NT2/D1 (cell line): ENCODE results near the gene BNC2.

ENCODE experiments used
- DNase-seq: peaks from one replicate; pipeline ENCODE4 v3.0.0-alpha.2; 2011; ENCODE audit warnings: low read depth, low spot score
- H3K27me3 ChIP-seq: 2 replicates; pipeline ENCODE4 v1.6.0; 2011; ENCODE audit warnings: mild to moderate bottlenecking; ENCODE audit not compliant: insufficient read length, insufficient read depth
- H3K36me3 ChIP-seq: 2 replicates; pipeline ENCODE4 v1.6.1; 2011; ENCODE audit warnings: mild to moderate bottlenecking, low read length, mixed read lengths; ENCODE audit not compliant: insufficient read depth, insufficient read length
- H3K4me1 ChIP-seq: 2 replicates; pipeline ENCODE4 v1.5.1; 2011; ENCODE audit not compliant: insufficient read depth, insufficient read length
- H3K4me3 ChIP-seq: 2 replicates; pipeline ENCODE4 v1.5.1; 2011; ENCODE audit warnings: low read depth; ENCODE audit not compliant: insufficient read length
- H3K9ac ChIP-seq: 2 replicates; pipeline ENCODE4 v1.6.0; 2011; ENCODE audit warnings: low read depth; ENCODE audit not compliant: insufficient read length
- H3K9me3 ChIP-seq: 2 replicates; pipeline ENCODE4 v1.5.1; 2011; ENCODE audit warnings: mild to moderate bottlenecking, low read length; ENCODE audit not compliant: insufficient read depth
- SUZ12 ChIP-seq: IDR thresholded peaks from 2 replicates; pipeline ENCODE4 v1.6.1; 2011; ENCODE audit not compliant: insufficient read length, insufficient read depth; ENCODE audit errors: extremely low read depth
- YY1 ChIP-seq: IDR thresholded peaks from 2 replicates; pipeline ENCODE4 v1.6.1; 2011; ENCODE audit not compliant: insufficient read length, insufficient read depth
- ZNF274 ChIP-seq: IDR thresholded peaks from 2 replicates; pipeline ENCODE4 v1.6.1; 2011; ENCODE audit warnings: mild to moderate bottlenecking, low read depth, low read length

BNC2 gene

GRCh38 chr9:16824545-16825330 lies 45.7 kb downstream of the BNC2 start:
- no peak for DNase-seq
- Histone ChIP-seq H3K9me3 (no peaks in the 10 kb centered on the region), H3K27me3 (no peaks in the 10 kb centered on the region), H3K9ac (no peak overlapping the region), H3K4me1 (no peaks in the 10 kb centered on the region), H3K4me3 (no peak overlapping the region), H3K36me3 (no peaks in the 10 kb centered on the region)
- TF ChIP-seq SUZ12 (no peak), YY1 (no peak), ZNF274 (no peak)

GRCh38 chr9:16823906-16824305 lies 46.6 kb downstream of the BNC2 start:
- no peak for TF ChIP-seq ZNF274
- no peak for TF ChIP-seq SUZ12
- TF ChIP-seq YY1: no peak
- no peaks in the 10 kb centered on the region for H3K27me3 ChIP-seq
- no peaks in the 10 kb centered on the region for H3K36me3 ChIP-seq
- no peak for DNase-seq
- H3K4me1 ChIP-seq: no peaks in the 10 kb centered on the region
- no peak overlapping the region for H3K9ac ChIP-seq
- H3K9me3 ChIP-seq: no peaks in the 10 kb centered on the region
- H3K4me3 ChIP-seq: no peak overlapping the region

GRCh38 chr9:16821344-16821743 lies 49.1 kb downstream of the BNC2 start:
- no peak for DNase-seq
- Histone ChIP-seq H3K9ac (no peak overlapping the region), H3K9me3 (no peaks in the 10 kb centered on the region), H3K36me3 (no peaks in the 10 kb centered on the region), H3K27me3 (no peaks in the 10 kb centered on the region), H3K4me1 (no peaks in the 10 kb centered on the region), H3K4me3 (no peak overlapping the region)
- TF ChIP-seq YY1 (no peak), SUZ12 (no peak), ZNF274 (no peak)

GRCh38 chr9:16817514-16817913 lies 53.0 kb downstream of the BNC2 start:
- H3K36me3 ChIP-seq: no peaks in the 10 kb centered on the region
- TF ChIP-seq SUZ12: no peak
- no peak for TF ChIP-seq YY1
- TF ChIP-seq ZNF274: no peak
- no peak overlapping the region for H3K9ac ChIP-seq
- H3K27me3 ChIP-seq: no peaks in the 10 kb centered on the region
- DNase-seq: no peak
- H3K4me3 ChIP-seq: no peak overlapping the region
- no peaks in the 10 kb centered on the region for H3K9me3 ChIP-seq
- H3K4me1 ChIP-seq: no peaks in the 10 kb centered on the region

GRCh38 chr9:16817002-16817401 lies 53.5 kb downstream of the BNC2 start:
- Histone ChIP-seq H3K9me3 (no peaks in the 10 kb centered on the region), H3K36me3 (no peaks in the 10 kb centered on the region), H3K4me3 (no peak overlapping the region), H3K4me1 (peaks cover under 1% of the 10 kb centered on the region), H3K27me3 (no peaks in the 10 kb centered on the region), H3K9ac (no peak overlapping the region)
- DNase-seq: no peak
- TF ChIP-seq ZNF274: no peak
- no peak for TF ChIP-seq SUZ12
- TF ChIP-seq YY1: no peak

- Histone ChIP-seq H3K4me1 (peaks cover 6% of the 10 kb centered on the region), H3K36me3 (no peaks in the 10 kb centered on the region), H3K27me3 (no peaks in the 10 kb centered on the region), H3K9me3 (no peaks in the 10 kb centered on the region), H3K4me3 (no peak overlapping the region), H3K9ac (no peak overlapping the region)
- no peak for DNase-seq
- TF ChIP-seq ZNF274 (no peak), SUZ12 (no peak), YY1 (no peak)
Measured at GRCh38 chr9:16816011-16816410, 54.5 kb downstream of the BNC2 start.

- Histone ChIP-seq H3K9me3 (no peaks in the 10 kb centered on the region), H3K27me3 (no peaks in the 10 kb centered on the region), H3K36me3 (no peaks in the 10 kb centered on the region), H3K4me3 (no peak overlapping the region), H3K9ac (no peak overlapping the region), H3K4me1 (peaks cover 6% of the 10 kb centered on the region)
- TF ChIP-seq ZNF274: no peak
- TF ChIP-seq YY1: no peak
- TF ChIP-seq SUZ12: no peak
- DNase-seq: no peak
Measured at GRCh38 chr9:16815079-16815478, 55.4 kb downstream of the BNC2 start.
